Hepatocyte (in vitro differentiated cells): ENCODE measurements around the gene FLOT2. TPM values are rescaled to one million over a fixed set of nuclear protein-coding genes. Genes with fewer than 3 reads are reported as not detected.
"Not testable (repeated sequence)": the region's sequence is repeated elsewhere in the genome, so short reads cannot be mapped to it uniquely, and the experiment has no call there.

Experiments used
- DNase-seq: peaks from one replicate; pipeline ENCODE4 v3.0.0-alpha.2; 2016; ENCODE audit warnings: low spot score
- H2AFZ ChIP-seq: fragments of 200-600 bp; sonication (generic); 2 replicates; pipeline ENCODE4 v1.6.0; 2016; ENCODE audit warnings: antibody characterized with exemption, mild to moderate bottlenecking
- H3K27ac ChIP-seq: fragments of 200-600 bp; sonication (generic); 2 replicates; pipeline ENCODE4 v1.5.1; 2016; ENCODE audit warnings: mild to moderate bottlenecking
- H3K27me3 ChIP-seq: fragments of 200-600 bp; sonication (generic); 2 replicates; pipeline ENCODE4 v1.6.1; 2016
- H3K36me3 ChIP-seq: fragments of 200-600 bp; sonication (generic); replicated peaks from 2 replicates; pipeline ENCODE4 v1.5.1; 2016; ENCODE audit warnings: low read depth; ENCODE audit not compliant: insufficient read depth
- H3K4me1 ChIP-seq: fragments of 200-600 bp; sonication (generic); 2 replicates; pipeline ENCODE4 v1.5.1; 2016; ENCODE audit warnings: mild to moderate bottlenecking, moderate library complexity; ENCODE audit not compliant: insufficient read depth
- H3K4me2 ChIP-seq: fragments of 200-600 bp; sonication (generic); 2 replicates; pipeline ENCODE4 v1.6.0; 2016
- H3K4me3 ChIP-seq: fragments of 200-600 bp; sonication (generic); 2 replicates; pipeline ENCODE4 v1.5.1; 2016; ENCODE audit warnings: mild to moderate bottlenecking
- H3K79me2 ChIP-seq: fragments of 200-600 bp; sonication (generic); 2 replicates; pipeline ENCODE4 v1.6.0; 2017; ENCODE audit warnings: mild to moderate bottlenecking
- H3K9me2 ChIP-seq: fragments of 200-600 bp; sonication (generic); replicated peaks from 2 replicates; pipeline ENCODE4 v1.6.0; 2017; ENCODE audit warnings: mild to moderate bottlenecking; ENCODE audit not compliant: insufficient read depth
- H3K9me3 ChIP-seq: fragments of 200-600 bp; sonication (generic); 2 replicates; pipeline ENCODE4 v1.5.1; 2016; ENCODE audit warnings: low read depth, mild to moderate bottlenecking
- H4K20me1 ChIP-seq: fragments of 200-600 bp; sonication (generic); 2 replicates; pipeline ENCODE4 v1.6.0; 2016; ENCODE audit warnings: mild to moderate bottlenecking; ENCODE audit not compliant: insufficient read depth, poor library complexity, severe bottlenecking
- EZH2 ChIP-seq: fragments of 200-600 bp; sonication (generic); IDR thresholded peaks from 2 replicates; pipeline ENCODE4 v1.6.1; 2016; ENCODE audit warnings: antibody characterized with exemption, mild to moderate bottlenecking, borderline replicate concordance
- EZH2phosphoT487 ChIP-seq: fragments of 200-600 bp; sonication (generic); IDR thresholded peaks from one replicate; pipeline ENCODE4 v1.6.1; 2018; ENCODE audit warnings: antibody characterized with exemption, mild to moderate bottlenecking, low read depth, moderate library complexity; ENCODE audit not compliant: unreplicated experiment, severe bottlenecking
- WGBS: methylation state at CpG from one replicate; pipeline ENCODE4 v1.1.6; 2016; ENCODE audit warnings: low lambda C conversion rate; ENCODE audit errors: missing lambda C conversion rate; 5-methylcytosine and 5-hydroxymethylcytosine counted together
- polyA plus RNA-seq: library from polyadenylated mRNA; unstranded; fragments of >200 nt; fragmentation: Nextera tagmentation; extraction: Ambion mirVana; gene quantifications from 2 replicates; pipeline ENCODE4 v1.2.1, GENCODE V29; 2016
- total RNA-seq: library from RNA; depleted of rRNA; stranded (reverse); fragments of >200 nt; gene quantifications from 2 replicates; pipeline ENCODE4 v1.2.3, GENCODE V29; 2014
- TF ChIP-seq, protein P1 (sequence below): fragments of 200-600 bp; sonication (generic); IDR thresholded peaks from 2 replicates; pipeline ENCODE4 v1.5.1; 2016; ENCODE audit warnings: antibody characterized with exemption, mild to moderate bottlenecking; ENCODE audit not compliant: poor library complexity

FLOT2 gene
- total and polyA plus RNA-seq, 2 experiments from 2014 or later = 42.0 to 64.0 TPM

DNA sequence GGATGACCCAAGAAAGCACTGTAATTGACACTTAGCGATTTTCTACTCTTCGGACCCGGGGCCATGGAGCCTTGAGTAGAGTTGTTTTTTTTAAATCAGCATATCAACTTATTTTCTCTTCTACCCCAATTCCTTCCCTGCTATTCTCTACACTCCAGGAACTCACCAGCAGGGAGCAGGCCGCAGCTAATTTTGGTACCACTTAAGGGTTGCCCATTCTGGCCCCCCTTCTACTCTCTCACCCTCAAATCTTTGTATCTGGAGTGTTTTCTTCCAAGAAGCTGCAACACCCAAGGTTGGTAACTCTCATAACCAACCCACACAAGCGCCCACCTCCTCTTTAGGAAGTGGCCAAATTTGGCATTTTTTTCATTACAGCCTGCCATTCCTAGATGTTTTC is 48.3 kb downstream of the FLOT2 start:
- no peaks in the 10 kb centered on the region for H3K9me2 ChIP-seq
- H3K9me3 ChIP-seq = no peaks in the 10 kb centered on the region
- TF ChIP-seq EZH2 = no peak
- no peak for TF ChIP-seq EZH2phosphoT487
- TF ChIP-seq, protein P1, sequence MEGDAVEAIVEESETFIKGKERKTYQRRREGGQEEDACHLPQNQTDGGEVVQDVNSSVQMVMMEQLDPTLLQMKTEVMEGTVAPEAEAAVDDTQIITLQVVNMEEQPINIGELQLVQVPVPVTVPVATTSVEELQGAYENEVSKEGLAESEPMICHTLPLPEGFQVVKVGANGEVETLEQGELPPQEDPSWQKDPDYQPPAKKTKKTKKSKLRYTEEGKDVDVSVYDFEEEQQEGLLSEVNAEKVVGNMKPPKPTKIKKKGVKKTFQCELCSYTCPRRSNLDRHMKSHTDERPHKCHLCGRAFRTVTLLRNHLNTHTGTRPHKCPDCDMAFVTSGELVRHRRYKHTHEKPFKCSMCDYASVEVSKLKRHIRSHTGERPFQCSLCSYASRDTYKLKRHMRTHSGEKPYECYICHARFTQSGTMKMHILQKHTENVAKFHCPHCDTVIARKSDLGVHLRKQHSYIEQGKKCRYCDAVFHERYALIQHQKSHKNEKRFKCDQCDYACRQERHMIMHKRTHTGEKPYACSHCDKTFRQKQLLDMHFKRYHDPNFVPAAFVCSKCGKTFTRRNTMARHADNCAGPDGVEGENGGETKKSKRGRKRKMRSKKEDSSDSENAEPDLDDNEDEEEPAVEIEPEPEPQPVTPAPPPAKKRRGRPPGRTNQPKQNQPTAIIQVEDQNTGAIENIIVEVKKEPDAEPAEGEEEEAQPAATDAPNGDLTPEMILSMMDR = no peak
- no peak overlapping the region for H3K4me3 ChIP-seq
- no peak overlapping the region for H2AFZ ChIP-seq
- H3K4me2 ChIP-seq = no peak overlapping the region
- H4K20me1 ChIP-seq = no peaks in the 10 kb centered on the region
- H3K4me1 ChIP-seq = peaks cover 3% of the 10 kb centered on the region
- no peaks in the 10 kb centered on the region for H3K79me2 ChIP-seq
- no peaks in the 10 kb centered on the region for H3K36me3 ChIP-seq
- DNase-seq = no peak
- WGBS = 86% methylated on average over 5 of the region's 5 CpGs
- H3K27me3 ChIP-seq = no peaks in the 10 kb centered on the region
- no peak overlapping the region for H3K27ac ChIP-seq

DNA sequence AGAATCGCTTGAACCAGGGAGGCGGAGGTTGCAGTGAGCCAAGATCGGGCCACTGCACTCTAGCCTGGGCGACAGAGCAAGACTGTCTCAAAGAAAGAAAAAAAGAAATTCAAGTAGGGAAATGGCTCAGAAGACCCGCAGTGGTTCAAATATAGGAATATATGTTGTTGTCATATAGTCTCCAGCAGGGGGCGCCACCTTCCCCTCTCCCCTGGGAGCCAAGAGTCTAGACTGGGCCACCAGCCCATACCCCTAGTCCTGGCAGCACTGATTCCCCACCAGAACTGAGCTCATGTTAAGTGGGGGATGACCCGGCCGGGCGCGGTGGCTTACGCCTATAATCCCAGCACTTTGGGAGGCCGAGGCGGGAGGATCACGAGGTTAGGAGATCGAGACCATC is 48.9 kb downstream of the FLOT2 start:
- H3K36me3 ChIP-seq, H3K79me2 ChIP-seq, H3K27ac ChIP-seq, H3K4me1 ChIP-seq, H3K4me2 ChIP-seq, H2AFZ ChIP-seq, H3K9me2 ChIP-seq, H3K9me3 ChIP-seq, H3K4me3 ChIP-seq, H3K27me3 ChIP-seq, H4K20me1 ChIP-seq: not testable (repeated sequence)
- TF ChIP-seq, protein P1 = peak; percentile 22
- peak; percentile 20 for DNase-seq
- WGBS = 90% methylated on average over 15 of the region's 15 CpGs

DNA sequence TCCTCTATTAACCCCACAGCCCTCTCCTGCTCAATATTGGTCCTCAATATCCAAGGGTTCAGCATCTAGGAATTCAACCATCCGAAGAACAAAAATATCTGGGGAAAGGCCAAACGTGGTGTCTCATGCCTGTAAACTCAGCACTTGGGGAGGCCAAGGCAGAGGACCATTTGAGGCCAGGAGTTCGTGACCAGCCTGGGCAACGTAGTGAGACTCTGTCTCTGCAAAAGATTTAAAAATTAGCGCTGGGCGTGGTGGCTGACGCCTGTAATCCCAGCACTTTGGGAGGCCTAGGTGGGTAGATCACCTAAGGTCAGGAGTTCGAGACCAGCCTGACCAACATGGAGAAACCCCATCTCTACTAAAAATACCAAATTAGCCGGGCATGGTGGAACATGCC is 50.8 kb downstream of the FLOT2 start:
- not testable (repeated sequence) for H4K20me1 ChIP-seq, H2AFZ ChIP-seq, H3K27ac ChIP-seq, H3K9me2 ChIP-seq, H3K27me3 ChIP-seq, H3K4me3 ChIP-seq, DNase-seq, H3K4me2 ChIP-seq, H3K4me1 ChIP-seq, H3K9me3 ChIP-seq, H3K36me3 ChIP-seq
- H3K79me2 ChIP-seq = peaks cover 12% of the 10 kb centered on the region
- 98% methylated on average over 9 of the region's 9 CpGs for WGBS

DNA sequence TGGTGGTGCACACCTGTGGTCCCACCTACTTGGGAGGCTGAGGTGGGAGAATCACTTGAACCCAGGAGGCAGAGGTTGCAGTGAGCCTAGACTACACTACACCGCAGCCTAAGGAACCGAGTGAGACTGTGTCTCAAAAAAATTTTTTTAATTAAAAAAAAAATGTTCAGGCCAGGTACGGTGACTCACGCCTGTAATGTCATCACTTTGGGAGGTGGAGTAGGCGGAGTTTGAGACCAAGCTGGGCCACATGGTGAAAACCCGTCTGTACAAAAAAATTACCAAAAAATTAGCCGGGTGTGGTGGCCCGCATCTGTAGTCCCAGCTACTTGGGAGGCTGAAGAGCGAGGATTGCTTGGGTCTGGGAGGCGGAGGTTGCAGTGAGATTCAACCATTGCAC is 51.3 kb downstream of the FLOT2 start:
- H3K9me3 ChIP-seq = no peaks in the 10 kb centered on the region
- no peaks in the 10 kb centered on the region for H3K9me2 ChIP-seq
- peaks cover 2% of the 10 kb centered on the region for H3K4me1 ChIP-seq
- H3K36me3 ChIP-seq = no peaks in the 10 kb centered on the region
- no peak overlapping the region for H3K27ac ChIP-seq
- H2AFZ ChIP-seq = no peak overlapping the region
- TF ChIP-seq EZH2phosphoT487 (no peak), EZH2 (no peak)
- TF ChIP-seq, protein P1 = no peak
- no peaks in the 10 kb centered on the region for H4K20me1 ChIP-seq
- no peak overlapping the region for H3K4me2 ChIP-seq
- no peaks in the 10 kb centered on the region for H3K27me3 ChIP-seq
- peaks cover 17% of the 10 kb centered on the region for H3K79me2 ChIP-seq
- no peak for DNase-seq
- no peak overlapping the region for H3K4me3 ChIP-seq
- WGBS = 97% methylated on average over 10 of the region's 10 CpGs
